CD4-positive, alpha-beta T cell treated with Interleukin-4 for 4 hours (primary cell): ENCODE measurements around the gene URM1.
A peak's percentile ranks its signal among the peaks of the same experiment; 100 is the strongest.

ENCODE experiments used
- DNase-seq: peaks from one replicate; pipeline ENCODE4 v3.0.0-alpha.2; 2020

Gene URM1

GRCh38 chr9:128438343-128439109 lies 67.4 kb downstream of the URM1 start:
- DNase-seq = peak; percentile 71

GRCh38 chr9:128439273-128439672 lies 68.1 kb downstream of the URM1 start:
- no peak for DNase-seq
